HEK293T (cell line): ENCODE data around the gene GRID1.

ENCODE experiments used
- FOXA1 ChIP-seq: fragments of 450-650 bp; IDR thresholded peaks from 2 replicates; pipeline ENCODE4 v1.6.1; 2016; ENCODE audit warnings: mild to moderate bottlenecking
- FOXK2 ChIP-seq: fragments of 450-650 bp; IDR thresholded peaks from 2 replicates; pipeline ENCODE4 v1.6.1; 2016; ENCODE audit warnings: mild to moderate bottlenecking
- HDGF ChIP-seq: fragments of 450-650 bp; IDR thresholded peaks from 2 replicates; pipeline ENCODE4 v1.6.1; 2017; ENCODE audit warnings: antibody characterized with exemption, borderline replicate concordance
- SP1 ChIP-seq: fragments of 450-650 bp; IDR thresholded peaks from 2 replicates; pipeline ENCODE4 v1.6.1; 2017
- SUZ12 ChIP-seq: fragments of 450-650 bp; IDR thresholded peaks from 2 replicates; pipeline ENCODE4 v1.6.1; 2016; ENCODE audit warnings: mild to moderate bottlenecking

DNA sequence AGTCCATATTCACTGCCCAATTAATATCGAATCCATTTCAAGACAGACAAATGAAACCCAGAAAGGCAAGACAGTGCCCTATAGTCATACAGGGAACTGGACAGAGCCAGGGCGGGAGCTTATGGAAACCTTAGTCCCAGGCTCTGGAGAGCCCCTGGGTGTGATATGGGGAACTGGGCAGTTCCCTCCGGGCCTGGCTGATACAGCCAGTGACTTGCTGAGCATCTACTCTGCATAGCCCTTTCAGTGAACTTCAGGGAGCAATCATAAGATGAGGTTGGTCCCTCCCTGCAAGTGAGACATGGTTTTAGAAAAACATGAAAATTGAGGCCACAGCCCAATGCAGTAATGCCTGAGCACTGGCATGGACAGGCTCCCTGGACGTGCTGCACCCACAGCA is 241.9 kb downstream of the GRID1 start:
- TF ChIP-seq FOXA1 (no peak), SUZ12 (no peak), HDGF (no peak), SP1 (no peak), FOXK2 (no peak)
